HepG2 (cell line): Measurements from ENCODE around the gene HSPB9. TPM values are rescaled to one million over a fixed set of nuclear protein-coding genes. Genes with fewer than 3 reads are reported as not detected.

ENCODE experiments used
- GLI4 ChIP-seq: sonication (generic); formaldehyde crosslinking; IDR thresholded peaks from 2 replicates; pipeline ENCODE4 v1.5.1; 2020; ENCODE audit warnings: missing genetic modification reagents, mild to moderate bottlenecking, moderate library complexity, borderline replicate concordance
- MEIS1 ChIP-seq: sonication (generic); formaldehyde crosslinking; IDR thresholded peaks from 2 replicates; pipeline ENCODE4 v1.9.0; 2021; ENCODE audit warnings: mild to moderate bottlenecking, missing genetic modification reagents, moderate library complexity, borderline replicate concordance
- PTBP1 ChIP-seq: fragments of 200-400 bp; formaldehyde crosslinking; IDR thresholded peaks from 2 replicates; pipeline ENCODE4 v1.6.1; 2018; ENCODE audit warnings: low read length, low read depth; ENCODE audit not compliant: poor library complexity, severe bottlenecking
- TRIM24 ChIP-seq: sonication (generic); formaldehyde crosslinking; IDR thresholded peaks from 2 replicates; pipeline ENCODE4 v1.8.0; 2022; ENCODE audit warnings: mild to moderate bottlenecking, missing genetic modification reagents
- ZNF225 ChIP-seq: sonication (generic); formaldehyde crosslinking; IDR thresholded peaks from 2 replicates; pipeline ENCODE4 v1.4.0; 2020; ENCODE audit warnings: mild to moderate bottlenecking, missing genetic modification reagents
- ZNF629 ChIP-seq: sonication (generic); formaldehyde crosslinking; conservative IDR thresholded peaks from 2 replicates; pipeline ENCODE4 v1.5.0; 2020; ENCODE audit warnings: missing genetic modification reagents
- ZSCAN22 ChIP-seq: sonication (generic); formaldehyde crosslinking; IDR thresholded peaks from 2 replicates; pipeline ENCODE4 v1.4.0; 2020; ENCODE audit warnings: mild to moderate bottlenecking, missing genetic modification reagents
- polyA plus RNA-seq, 8 experiments: library from polyadenylated mRNA; depleted of rRNA in 3 of 8; stranded (reverse) in 7 of 8; unstranded in 1 of 8; fragments of >200 nt; fragmentation: Illumina TruSeq in 4 of 8; extraction: Trizol in 4 of 8; gene quantifications; 2 replicates each; pipeline versions ENCODE4 v1.2.1 to v1.2.3, GENCODE V29; 2011 to 2016; ENCODE audit warnings: low read depth in 4 of 8, missing spikeins in 1 of 8, mixed read lengths in 1 of 8; ENCODE audit not compliant: insufficient read depth in 1 of 8
- total RNA-seq, 5 experiments: library from RNA; depleted of rRNA; stranded (reverse); fragments of >200 nt; fragmentation: Illumina TruSeq; extraction: Trizol; gene quantifications; 2 replicates each; pipeline ENCODE4 v1.2.3, GENCODE V29; 2016; ENCODE audit warnings: low read depth in 1 of 5
- TF ChIP-seq, protein P1 (sequence below): IDR thresholded peaks from 2 replicates; pipeline ENCODE4 v1.6.1; 2016; ENCODE audit warnings: control low read depth
- TF ChIP-seq, protein P2 (sequence below), 2 experiments: sonication (generic) in 1 of 2; formaldehyde crosslinking in 1 of 2; IDR thresholded peaks; 2 replicates each; pipeline versions ENCODE4 v1.5.1 to v1.6.1; 2011 to 2020; ENCODE audit warnings: borderline replicate concordance in 1 of 2, low read depth in 1 of 2, low read length in 1 of 2, mild to moderate bottlenecking in 1 of 2, missing genetic modification reagents in 1 of 2, moderate library complexity in 1 of 2
- TF ChIP-seq, protein P3 (sequence below): sonication (generic); formaldehyde crosslinking; IDR thresholded peaks from 2 replicates; pipeline ENCODE4 v1.4.0; 2020; ENCODE audit warnings: missing genetic modification reagents
- TF ChIP-seq, protein P4 (sequence below): sonication (generic); formaldehyde crosslinking; IDR thresholded peaks from 2 replicates; pipeline ENCODE4 v1.4.0; 2020; ENCODE audit warnings: missing genetic modification reagents
- TF ChIP-seq, protein P5 (sequence below): sonication (generic); formaldehyde crosslinking; IDR thresholded peaks from 2 replicates; pipeline ENCODE4 v1.4.0; 2020; ENCODE audit warnings: missing genetic modification reagents

Gene HSPB9
- total and polyA plus RNA-seq, 2 of the 13 experiments (the other 11 are each of a cell fraction or from before 2014, with no cell fraction given), result 0.05 to 0.24 TPM

DNA sequence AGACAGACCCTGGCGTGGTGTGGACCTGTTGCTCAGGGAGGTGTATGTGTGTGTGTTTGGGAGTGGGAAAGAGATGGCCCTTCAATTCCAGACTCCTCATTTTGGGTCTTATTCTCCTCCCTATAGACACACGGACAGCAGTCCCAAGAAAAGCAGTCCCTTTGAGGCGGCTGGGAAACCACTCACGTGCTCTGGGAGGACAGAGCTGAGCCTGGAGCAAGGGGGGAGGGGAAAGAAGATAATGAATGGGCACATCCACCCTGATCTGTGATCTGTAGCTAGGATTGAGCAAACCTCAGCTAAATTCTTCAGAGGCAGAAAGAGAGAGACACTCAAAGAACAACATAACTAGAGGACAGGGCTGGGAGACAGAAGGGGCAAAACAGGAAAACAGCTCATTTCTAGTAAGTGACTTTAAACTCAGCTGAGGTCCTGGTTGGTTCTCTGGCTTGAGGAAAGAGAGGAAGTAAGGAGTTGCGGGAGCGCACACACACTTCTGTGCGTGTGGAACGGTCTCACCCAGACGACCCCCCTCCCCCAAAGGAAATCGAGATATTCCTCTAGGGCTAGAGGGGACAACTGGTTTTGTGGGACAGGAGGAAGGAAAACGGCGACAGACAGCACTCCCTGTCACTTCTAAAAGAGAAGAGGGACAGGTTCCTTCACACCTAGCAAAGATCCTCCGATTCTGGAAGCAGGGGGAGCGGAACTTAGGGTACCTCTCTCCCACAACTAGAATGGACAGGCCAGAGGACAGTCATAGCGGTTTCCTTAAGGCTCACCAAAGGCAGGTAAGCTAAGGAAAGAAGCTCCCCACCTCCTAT is 31.5 kb downstream of the HSPB9 start (continued):
- TF ChIP-seq, protein P1, sequence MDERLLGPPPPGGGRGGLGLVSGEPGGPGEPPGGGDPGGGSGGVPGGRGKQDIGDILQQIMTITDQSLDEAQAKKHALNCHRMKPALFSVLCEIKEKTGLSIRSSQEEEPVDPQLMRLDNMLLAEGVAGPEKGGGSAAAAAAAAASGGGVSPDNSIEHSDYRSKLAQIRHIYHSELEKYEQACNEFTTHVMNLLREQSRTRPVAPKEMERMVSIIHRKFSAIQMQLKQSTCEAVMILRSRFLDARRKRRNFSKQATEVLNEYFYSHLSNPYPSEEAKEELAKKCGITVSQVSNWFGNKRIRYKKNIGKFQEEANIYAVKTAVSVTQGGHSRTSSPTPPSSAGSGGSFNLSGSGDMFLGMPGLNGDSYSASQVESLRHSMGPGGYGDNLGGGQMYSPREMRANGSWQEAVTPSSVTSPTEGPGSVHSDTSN (CRISPR knock-in tag), result no peak
- TF ChIP-seq, protein P2, sequence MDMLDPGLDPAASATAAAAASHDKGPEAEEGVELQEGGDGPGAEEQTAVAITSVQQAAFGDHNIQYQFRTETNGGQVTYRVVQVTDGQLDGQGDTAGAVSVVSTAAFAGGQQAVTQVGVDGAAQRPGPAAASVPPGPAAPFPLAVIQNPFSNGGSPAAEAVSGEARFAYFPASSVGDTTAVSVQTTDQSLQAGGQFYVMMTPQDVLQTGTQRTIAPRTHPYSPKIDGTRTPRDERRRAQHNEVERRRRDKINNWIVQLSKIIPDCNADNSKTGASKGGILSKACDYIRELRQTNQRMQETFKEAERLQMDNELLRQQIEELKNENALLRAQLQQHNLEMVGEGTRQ (IDR thresholded peaks at IDR 0.05; ENCODE audit: low read depth, low read length), result peak; percentile 1; the same call in 1 of the 2 replicates
- TF ChIP-seq, protein P2 (CRISPR knock-in tag; IDR thresholded peaks at IDR 0.05; ENCODE audit: borderline replicate concordance), result no peak
- TF ChIP-seq, protein P3, sequence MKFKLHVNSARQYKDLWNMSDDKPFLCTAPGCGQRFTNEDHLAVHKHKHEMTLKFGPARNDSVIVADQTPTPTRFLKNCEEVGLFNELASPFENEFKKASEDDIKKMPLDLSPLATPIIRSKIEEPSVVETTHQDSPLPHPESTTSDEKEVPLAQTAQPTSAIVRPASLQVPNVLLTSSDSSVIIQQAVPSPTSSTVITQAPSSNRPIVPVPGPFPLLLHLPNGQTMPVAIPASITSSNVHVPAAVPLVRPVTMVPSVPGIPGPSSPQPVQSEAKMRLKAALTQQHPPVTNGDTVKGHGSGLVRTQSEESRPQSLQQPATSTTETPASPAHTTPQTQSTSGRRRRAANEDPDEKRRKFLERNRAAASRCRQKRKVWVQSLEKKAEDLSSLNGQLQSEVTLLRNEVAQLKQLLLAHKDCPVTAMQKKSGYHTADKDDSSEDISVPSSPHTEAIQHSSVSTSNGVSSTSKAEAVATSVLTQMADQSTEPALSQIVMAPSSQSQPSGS (CRISPR knock-in tag), result no peak
- TF ChIP-seq PTBP1 (no peak), MEIS1 (no peak), TRIM24 (CRISPR knock-in tag) (no peak), ZSCAN22 (CRISPR knock-in tag) (no peak), GLI4 (0 out of 2 replicates have a peak, but pooled peaks have one; percentile 17), ZNF225 (CRISPR knock-in tag) (no peak; the same call in 1 of the 2 replicates), ZNF629 (peak; percentile 56; the same call in 1 of the 2 replicates)
- TF ChIP-seq, protein P4, sequence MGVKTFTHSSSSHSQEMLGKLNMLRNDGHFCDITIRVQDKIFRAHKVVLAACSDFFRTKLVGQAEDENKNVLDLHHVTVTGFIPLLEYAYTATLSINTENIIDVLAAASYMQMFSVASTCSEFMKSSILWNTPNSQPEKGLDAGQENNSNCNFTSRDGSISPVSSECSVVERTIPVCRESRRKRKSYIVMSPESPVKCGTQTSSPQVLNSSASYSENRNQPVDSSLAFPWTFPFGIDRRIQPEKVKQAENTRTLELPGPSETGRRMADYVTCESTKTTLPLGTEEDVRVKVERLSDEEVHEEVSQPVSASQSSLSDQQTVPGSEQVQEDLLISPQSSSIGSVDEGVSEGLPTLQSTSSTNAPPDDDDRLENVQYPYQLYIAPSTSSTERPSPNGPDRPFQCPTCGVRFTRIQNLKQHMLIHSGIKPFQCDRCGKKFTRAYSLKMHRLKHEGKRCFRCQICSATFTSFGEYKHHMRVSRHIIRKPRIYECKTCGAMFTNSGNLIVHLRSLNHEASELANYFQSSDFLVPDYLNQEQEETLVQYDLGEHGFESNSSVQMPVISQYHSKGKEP, result no peak
- TF ChIP-seq, protein P5, sequence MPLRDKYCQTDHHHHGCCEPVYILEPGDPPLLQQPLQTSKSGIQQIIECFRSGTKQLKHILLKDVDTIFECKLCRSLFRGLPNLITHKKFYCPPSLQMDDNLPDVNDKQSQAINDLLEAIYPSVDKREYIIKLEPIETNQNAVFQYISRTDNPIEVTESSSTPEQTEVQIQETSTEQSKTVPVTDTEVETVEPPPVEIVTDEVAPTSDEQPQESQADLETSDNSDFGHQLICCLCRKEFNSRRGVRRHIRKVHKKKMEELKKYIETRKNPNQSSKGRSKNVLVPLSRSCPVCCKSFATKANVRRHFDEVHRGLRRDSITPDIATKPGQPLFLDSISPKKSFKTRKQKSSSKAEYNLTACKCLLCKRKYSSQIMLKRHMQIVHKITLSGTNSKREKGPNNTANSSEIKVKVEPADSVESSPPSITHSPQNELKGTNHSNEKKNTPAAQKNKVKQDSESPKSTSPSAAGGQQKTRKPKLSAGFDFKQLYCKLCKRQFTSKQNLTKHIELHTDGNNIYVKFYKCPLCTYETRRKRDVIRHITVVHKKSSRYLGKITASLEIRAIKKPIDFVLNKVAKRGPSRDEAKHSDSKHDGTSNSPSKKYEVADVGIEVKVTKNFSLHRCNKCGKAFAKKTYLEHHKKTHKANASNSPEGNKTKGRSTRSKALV, result no peak
